Measurements from ENCODE around the gene SPSB2.
"Not testable (repeated sequence)": the region's sequence is repeated elsewhere in the genome, so short reads cannot be mapped to it uniquely, and the experiment has no call there.

Gene SPSB2

DNA sequence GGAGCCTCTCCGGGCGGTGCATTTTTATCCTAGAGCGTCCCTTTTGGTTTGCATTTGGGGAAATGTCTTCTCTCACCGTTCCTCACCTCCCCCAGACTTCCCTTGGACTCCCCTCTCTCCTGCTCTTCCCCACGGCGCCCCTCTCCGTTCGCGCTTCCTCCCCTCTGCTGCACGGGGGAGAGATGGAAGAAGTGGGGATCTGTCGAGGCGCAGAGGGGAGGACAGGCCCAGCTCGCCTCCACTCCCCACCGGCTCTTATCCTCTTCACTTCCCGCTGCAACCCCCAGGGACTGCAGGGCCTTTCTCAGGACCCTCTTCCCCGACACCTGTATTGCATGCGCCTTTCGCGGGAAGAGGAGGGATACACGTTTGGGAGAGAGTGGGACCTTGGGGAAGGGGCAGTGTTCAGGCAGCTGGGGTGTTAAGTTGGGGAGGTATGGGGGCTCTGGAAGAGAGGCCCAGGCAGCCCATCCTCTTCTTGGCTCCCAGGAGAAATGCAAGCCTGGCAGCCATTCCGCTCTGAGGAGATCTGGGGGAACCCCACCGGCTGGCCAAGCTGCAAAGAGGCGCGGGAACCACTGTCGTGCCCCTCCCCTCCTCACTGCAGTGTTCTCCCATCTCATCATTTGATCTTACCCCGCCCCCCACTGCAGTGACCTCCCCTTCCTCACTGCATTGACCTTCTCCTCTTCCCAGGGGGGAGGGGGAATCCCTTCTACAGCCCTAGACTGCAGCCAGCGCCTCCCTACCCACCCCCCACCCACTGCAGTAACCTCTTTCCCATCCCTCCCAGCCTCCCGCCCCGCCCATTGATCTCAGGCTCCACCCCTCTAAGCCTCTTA lies 42.1 kb upstream of the SPSB2 start:
- Histone ChIP-seq H3K36me3 (no peaks in the 10 kb centered on the region; the same call in 1 of the 2 replicates), H3K4me1 (peaks cover 23% of the 10 kb centered on the region), H3K9ac (peak overlapping the region; percentile 55; the same call in 1 of the 2 replicates), H3K27me3 (peaks cover 71% of the 10 kb centered on the region), H3K4me2 (peak overlapping the region; percentile 93), H4K20me1 (peaks cover 7% of the 10 kb centered on the region; the same call in 1 of the 2 replicates), H3K4me3 (peak overlapping the region; percentile 72), H3K27ac (no peak overlapping the region), H3K9me3 (no peaks in the 10 kb centered on the region)
- no peak for TF ChIP-seq Cebpa-rat (IDR thresholded peaks at IDR 0.05)

DNA sequence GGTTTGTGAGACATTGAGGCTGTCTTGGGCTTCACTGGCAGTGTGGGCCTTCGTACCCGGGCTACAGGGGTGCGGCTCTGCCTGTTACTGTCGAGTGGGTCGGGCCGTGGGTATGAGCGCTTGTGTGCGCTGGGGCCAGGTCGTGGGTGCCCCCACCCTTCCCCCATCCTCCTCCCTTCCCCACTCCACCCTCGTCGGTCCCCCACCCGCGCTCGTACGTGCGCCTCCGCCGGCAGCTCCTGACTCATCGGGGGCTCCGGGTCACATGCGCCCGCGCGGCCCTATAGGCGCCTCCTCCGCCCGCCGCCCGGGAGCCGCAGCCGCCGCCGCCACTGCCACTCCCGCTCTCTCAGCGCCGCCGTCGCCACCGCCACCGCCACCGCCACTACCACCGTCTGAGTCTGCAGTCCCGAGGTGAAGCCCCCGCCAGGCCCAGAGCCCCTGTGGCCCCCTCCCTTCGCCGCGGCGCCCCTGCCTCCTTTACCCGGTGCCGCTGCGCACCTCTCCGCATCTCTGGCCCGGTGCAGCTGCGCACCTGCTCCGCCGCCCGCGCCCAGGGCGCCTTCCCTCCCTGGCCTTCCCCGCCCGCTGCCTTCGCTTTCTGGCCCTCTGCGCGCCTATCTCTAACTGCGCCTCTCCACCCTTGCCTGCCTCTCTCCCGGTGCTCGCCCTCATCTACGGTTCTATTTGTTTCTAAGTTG lies 41.3 kb upstream of the SPSB2 start, which contains the start of gene ENO2:
TSS of gene ENO2 (plus strand) at position 335 of the 701 bp plus-strand sequence. CDS start 1,253 bp downstream, outside the sequence.
- H3K27me3 ChIP-seq: peaks cover 71% of the 10 kb centered on the region
- H3K4me1 ChIP-seq: peaks cover 20% of the 10 kb centered on the region
- no peak for TF ChIP-seq Cebpa-rat (IDR thresholded peaks at IDR 0.05)
- peak within 1 kb of the TSS; percentile 72 for H3K4me3 ChIP-seq
- H3K9me3 ChIP-seq: no peaks in the 10 kb centered on the region
- H3K9ac ChIP-seq: peak within 1 kb of the TSS; percentile 55; the same call in 1 of the 2 replicates
- peaks cover 7% of the 10 kb centered on the region; the same call in 1 of the 2 replicates for H4K20me1 ChIP-seq
- no peak within 1 kb of the TSS for H3K27ac ChIP-seq
- H3K36me3 ChIP-seq: no peaks in the 10 kb centered on the region; the same call in 1 of the 2 replicates
- peak within 1 kb of the TSS; percentile 93 for H3K4me2 ChIP-seq

DNA sequence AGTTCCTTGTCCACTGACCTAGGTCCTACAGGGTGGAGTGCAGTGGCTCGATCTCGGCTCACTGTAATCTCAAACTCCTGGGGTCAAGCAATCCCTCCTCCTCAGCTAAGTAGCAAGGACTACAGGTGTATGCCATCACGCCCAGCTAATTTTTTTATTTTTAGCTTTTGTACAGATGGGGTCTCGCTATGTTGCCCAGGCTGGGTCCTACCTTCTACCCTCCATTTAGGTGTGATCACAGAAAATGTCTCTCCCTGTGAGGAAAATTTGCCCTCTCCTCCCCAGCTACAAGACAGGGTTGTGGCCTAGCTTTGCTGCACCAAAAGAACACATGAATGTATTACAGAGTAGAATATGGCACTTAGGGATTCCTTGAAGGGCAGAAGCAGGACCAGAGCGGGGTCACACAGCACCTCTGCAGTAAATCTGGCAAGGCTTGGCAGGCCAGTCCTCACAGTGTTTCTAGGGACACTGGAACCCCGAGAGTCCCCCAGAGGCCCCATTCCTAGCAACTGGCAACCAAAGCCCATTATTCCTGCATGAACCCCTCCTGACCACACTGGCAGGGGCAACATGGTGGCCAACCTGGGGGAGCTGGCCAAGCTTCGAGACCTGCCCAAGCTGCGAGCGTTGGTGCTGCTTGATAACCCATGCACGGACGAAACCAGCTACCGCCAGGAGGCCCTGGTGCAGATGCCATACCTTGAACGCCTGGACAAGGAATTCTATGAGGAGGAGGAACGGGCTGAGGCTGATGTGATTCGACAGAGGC lies 39.2 kb upstream of the SPSB2 start:
- Histone ChIP-seq H3K4me1 (peaks cover 17% of the 10 kb centered on the region), H3K27ac (no peak overlapping the region), H3K27me3 (peaks cover 67% of the 10 kb centered on the region), H3K4me3 (no peak overlapping the region), H4K20me1 (peaks cover 7% of the 10 kb centered on the region; the same call in 1 of the 2 replicates), H3K36me3 (peaks cover 8% of the 10 kb centered on the region; the same call in 1 of the 2 replicates), H3K9ac (no peak overlapping the region), H3K9me3 (no peaks in the 10 kb centered on the region), H3K4me2 (no peak overlapping the region)
- no peak for TF ChIP-seq Cebpa-rat (IDR thresholded peaks at IDR 0.05)

DNA sequence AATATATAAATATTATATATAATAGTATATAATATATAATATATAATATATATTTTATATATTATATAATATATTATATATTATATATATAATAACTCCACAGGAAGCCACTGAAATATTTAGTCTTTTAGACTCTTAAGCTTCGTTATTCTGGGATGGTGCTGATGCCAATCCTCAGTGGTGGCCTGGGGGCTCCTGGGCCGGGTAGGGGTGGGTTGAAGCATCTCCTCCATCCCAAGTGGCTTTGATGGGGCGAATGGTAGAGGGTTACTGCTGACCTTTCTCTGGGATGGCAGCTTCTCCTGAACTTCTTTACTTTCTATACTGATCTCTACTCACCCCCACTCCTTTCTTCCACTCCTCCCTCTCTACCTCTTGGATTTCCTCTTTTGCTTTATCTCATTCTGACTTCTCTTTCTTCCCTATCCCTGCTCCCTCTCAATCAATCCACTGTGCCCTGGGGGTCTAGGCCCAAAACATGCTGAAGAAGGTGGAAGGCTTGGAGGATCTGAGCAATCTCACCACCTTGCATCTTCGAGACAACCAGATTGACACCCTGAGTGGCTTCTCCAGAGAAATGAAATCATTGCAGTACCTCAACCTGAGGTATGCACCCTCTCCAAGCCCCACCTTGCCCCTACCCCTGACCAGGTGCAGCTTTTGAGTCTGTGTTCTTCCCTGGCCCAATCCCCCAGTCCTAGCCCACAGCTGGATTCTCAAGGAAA lies 36.5 kb upstream of the SPSB2 start:
- Histone ChIP-seq H3K4me2 (no peak overlapping the region), H3K9me3 (no peaks in the 10 kb centered on the region), H3K9ac (no peak overlapping the region), H4K20me1 (no peaks in the 10 kb centered on the region), H3K4me3 (no peak overlapping the region), H3K27ac (no peak overlapping the region), H3K27me3 (peaks cover 39% of the 10 kb centered on the region), H3K4me1 (peaks cover 17% of the 10 kb centered on the region), H3K36me3 (peaks cover 20% of the 10 kb centered on the region; the same call in 1 of the 2 replicates)
- TF ChIP-seq Cebpa-rat (IDR thresholded peaks at IDR 0.05): no peak

DNA sequence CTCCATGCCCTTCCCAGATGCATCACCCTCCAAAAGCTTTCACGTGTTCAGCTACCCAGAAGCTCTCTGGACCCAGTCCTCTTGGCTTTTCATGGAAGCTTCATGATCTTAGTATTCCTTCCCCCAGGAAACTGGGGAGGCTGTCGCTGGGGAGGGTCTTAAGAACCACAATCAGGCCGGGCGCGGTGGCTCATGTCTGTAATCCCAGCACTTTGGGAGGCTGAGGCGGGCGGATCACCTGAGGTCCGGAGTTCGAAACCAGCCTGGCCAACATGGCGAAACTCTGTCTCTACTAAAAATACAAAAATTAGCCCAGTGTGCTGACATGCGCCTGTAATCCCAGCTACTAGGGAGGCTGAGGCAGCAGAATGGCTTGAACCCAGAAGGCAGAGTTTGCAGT lies 35.0 kb upstream of the SPSB2 start:
- not testable (repeated sequence) for H3K9me3 ChIP-seq, H3K9ac ChIP-seq, H3K4me2 ChIP-seq, H4K20me1 ChIP-seq, H3K4me3 ChIP-seq, H3K27ac ChIP-seq
- H3K27me3 ChIP-seq: peaks cover 25% of the 10 kb centered on the region
- peaks cover 20% of the 10 kb centered on the region; the same call in 1 of the 2 replicates for H3K36me3 ChIP-seq
- peaks cover 19% of the 10 kb centered on the region for H3K4me1 ChIP-seq

DNA sequence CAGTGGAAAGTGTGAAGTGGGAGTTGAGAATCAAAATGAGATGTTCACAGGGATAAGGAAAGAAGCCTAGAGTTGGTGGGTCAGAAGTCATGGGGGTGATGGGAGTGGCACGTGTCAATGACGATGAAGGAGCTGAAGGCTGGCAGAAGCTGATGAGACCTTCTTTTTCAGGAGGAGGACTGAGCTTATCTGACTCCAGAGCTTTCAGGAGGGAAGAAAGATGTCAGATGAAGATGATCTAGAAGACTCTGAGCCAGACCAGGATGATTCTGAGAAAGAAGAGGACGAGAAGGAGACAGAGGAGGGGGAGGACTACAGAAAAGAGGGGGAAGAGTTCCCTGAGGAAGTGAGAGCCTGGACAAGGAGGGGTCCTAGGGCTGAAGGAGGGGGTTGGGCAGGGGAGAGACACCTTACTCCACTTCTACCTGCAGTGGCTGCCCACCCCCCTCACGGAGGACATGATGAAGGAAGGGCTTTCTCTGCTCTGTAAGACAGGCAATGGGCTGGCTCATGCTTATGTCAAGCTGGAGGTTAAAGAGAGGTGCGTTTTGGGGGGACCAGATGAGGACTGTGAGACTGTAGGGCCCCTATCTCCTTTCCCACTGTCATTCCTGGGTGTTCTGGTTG lies 32.4 kb upstream of the SPSB2 start:
- Histone ChIP-seq H3K4me2 (peak overlapping the region; percentile 99), H3K36me3 (peaks cover 20% of the 10 kb centered on the region; the same call in 1 of the 2 replicates), H3K4me1 (peaks cover 19% of the 10 kb centered on the region), H3K27ac (no peak overlapping the region), H3K9me3 (no peaks in the 10 kb centered on the region), H4K20me1 (no peaks in the 10 kb centered on the region), H3K27me3 (no peaks in the 10 kb centered on the region; the same call in 1 of the 2 replicates), H3K9ac (peak overlapping the region; percentile 75), H3K4me3 (peak overlapping the region; percentile 74)
- TF ChIP-seq Cebpa-rat (IDR thresholded peaks at IDR 0.05): no peak

DNA sequence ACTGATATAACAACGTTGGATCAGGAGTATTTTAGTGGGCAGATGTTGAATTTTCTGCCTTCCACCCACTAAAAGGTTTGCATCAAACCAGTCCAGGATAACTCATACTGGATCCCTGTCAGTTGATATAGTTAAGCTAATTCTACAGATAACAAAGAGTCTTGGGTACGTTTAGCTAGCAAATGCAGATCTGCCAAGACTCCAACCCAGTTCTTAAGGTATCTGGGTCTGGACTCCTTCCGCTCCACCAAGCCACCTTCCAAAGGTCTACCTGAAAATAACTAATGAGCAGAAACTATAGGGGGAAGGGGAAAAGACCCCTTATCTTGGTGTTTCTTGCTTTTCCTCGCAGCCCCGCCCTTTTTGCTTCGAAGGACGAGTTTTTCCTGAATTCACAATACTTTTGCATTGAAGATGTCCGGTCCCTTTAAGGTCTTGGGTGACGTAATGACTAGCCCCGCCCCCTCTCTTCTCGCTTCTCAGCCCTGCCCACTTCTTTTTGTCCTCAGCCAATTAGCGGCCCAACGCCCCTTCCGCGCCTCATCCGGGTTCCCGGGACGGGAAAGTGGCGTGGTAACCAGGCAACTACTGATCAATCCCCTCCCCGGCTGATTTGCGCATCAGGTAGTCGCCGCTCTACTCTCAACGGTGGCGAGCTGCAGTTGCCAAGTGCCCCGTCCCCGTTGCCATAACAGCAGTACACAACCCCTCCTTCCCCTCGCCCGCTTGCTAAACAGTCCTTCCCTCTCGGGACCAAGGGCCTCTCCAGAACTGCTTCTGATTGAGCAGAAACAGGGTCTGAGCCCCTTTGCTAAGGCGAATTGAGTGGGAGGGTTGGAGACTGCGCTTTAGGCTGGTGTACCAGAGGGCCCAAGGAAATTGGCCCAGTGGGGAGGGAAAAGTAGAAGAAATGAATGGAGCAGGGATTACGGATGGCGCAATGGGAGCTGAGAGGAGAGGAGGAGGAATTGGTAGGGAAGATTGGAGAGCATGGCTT lies 31.5 kb upstream of the SPSB2 start, which contains the start of gene LRRC23:
TSS of gene LRRC23 (plus strand) at position 543 of the 997 bp plus-strand sequence. CDS start 812 bp downstream, outside the sequence.
- peaks cover 25% of the 10 kb centered on the region for H3K4me1 ChIP-seq
- H3K9ac ChIP-seq: peak within 1 kb of the TSS; percentile 75
- peaks cover 20% of the 10 kb centered on the region; the same call in 1 of the 2 replicates for H3K36me3 ChIP-seq
- no peaks in the 10 kb centered on the region for H3K27me3 ChIP-seq
- peak within 1 kb of the TSS; percentile 74 for H3K4me3 ChIP-seq
- TF ChIP-seq Cebpa-rat (IDR thresholded peaks at IDR 0.05): no peak; the same call in 1 of the 2 replicates
- no peaks in the 10 kb centered on the region for H3K9me3 ChIP-seq
- peak within 1 kb of the TSS; percentile 60 for H3K27ac ChIP-seq
- H3K4me2 ChIP-seq: peak within 1 kb of the TSS; percentile 99
- H4K20me1 ChIP-seq: no peaks in the 10 kb centered on the region

Measured in BLaER1 (cell line).